Measurements from ENCODE around the gene PSMB2. TPM values are rescaled to one million over a fixed set of nuclear protein-coding genes. Genes with fewer than 3 reads are reported as not detected.

PSMB2 gene
- total and polyA plus RNA-seq, 9 donors, result 16.7 to 88.7 (median 36.9) TPM

GRCh38 chr1:35557118-35557610 lies 84.2 kb downstream of the PSMB2 start, which contains the start of gene KIAA0319L:
TSS of gene KIAA0319L (minus strand) at chr1:35557403. CDS start at chr1:35554491, 2,912 bp downstream.
- no peaks in the 10 kb centered on the region for H3K36me3 ChIP-seq
- no peaks in the 10 kb centered on the region for H3K9me3 ChIP-seq
- intact Hi-C loops (cut with DNase I), result no loop called here
- no peaks in the 10 kb centered on the region for H3K27me3 ChIP-seq
- 0 to 3% (median 1%) methylated on average over 29 to 39 of the region's 39 CpGs for whole genome bisulfite sequencing, 3 donors
- peak in 4 of 5 donors; percentile 87 to 92 (median 88) for DNase-seq
- peak in 1 of 3 donors; percentile 8 for TF ChIP-seq CTCF (IDR thresholded peaks at IDR 0.05)
- peak; percentile 76 for TF ChIP-seq POLR2A (IDR thresholded peaks at IDR 0.05)
- no peak for TF ChIP-seq EP300 (IDR thresholded peaks at IDR 0.05)
- peak within 1 kb of the TSS; percentile 93 to 95 for H3K27ac ChIP-seq
- peaks cover 6% of the 10 kb centered on the region for H3K4me1 ChIP-seq (ENCODE audit: insufficient read depth)
- H3K4me3 ChIP-seq, result peak within 1 kb of the TSS; percentile 98

- 0 to 2% (median 1%) methylated on average over 17 of the region's 17 CpGs for WGBS, 3 donors
- Histone ChIP-seq H3K4me1 (ENCODE audit: insufficient read depth) (peaks cover 6% of the 10 kb centered on the region), H3K4me3 (peak overlapping the region; percentile 98), H3K9me3 (no peaks in the 10 kb centered on the region), H3K27ac (peak overlapping the region; percentile 93 to 95), H3K36me3 (no peaks in the 10 kb centered on the region), H3K27me3 (no peaks in the 10 kb centered on the region)
- DNase-seq, result no peak
- TF ChIP-seq CTCF (IDR thresholded peaks at IDR 0.05) (no peak), EP300 (IDR thresholded peaks at IDR 0.05) (no peak), POLR2A (IDR thresholded peaks at IDR 0.05) (no peak)
- intact Hi-C loops (cut with DNase I), result no loop called here
These were observed 84.7 kb downstream of the PSMB2 start for GRCh38 chr1:35556484-35557117.

DNA sequence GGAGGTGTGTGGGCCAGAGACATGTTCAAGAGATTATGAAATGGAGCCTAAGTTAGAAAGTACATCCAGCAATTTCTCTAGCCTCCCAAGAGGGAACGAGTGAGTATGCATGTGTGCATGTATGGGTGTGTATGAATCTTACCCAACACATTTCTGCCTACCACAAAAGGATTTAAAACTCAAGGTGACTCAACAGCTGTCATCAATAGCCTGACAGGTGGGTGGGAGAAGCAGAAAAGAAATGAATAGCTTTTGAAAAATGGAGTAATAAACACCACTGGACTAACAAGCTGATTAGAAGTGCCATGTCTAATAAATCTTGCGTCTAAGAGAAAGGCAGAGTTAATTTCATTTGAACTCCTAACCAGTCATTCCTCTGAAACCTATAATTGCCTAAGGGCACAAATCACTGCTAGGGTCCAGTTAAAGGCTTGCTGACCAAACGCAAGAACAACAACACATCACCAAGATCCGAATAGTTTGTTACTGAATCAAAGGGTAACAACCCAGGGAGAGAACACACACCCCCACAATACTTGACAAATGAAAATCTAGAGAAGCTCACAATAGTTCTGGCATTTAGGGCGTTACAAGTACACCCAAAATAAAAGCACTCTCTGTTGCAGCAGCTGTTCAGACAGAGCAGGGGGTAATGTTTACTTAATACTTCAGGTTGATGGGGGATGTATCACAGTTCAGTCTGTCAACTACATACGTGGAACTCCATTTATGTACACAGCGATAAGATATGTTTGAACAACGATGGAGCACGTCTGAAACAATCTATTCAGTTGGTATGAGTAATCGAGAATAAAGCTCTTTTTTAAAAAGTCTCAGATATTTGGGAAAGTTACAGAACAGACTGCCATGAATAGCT lies 85.5 kb downstream of the PSMB2 start:
- Histone ChIP-seq H3K9me3 (no peaks in the 10 kb centered on the region), H3K27me3 (no peaks in the 10 kb centered on the region), H3K4me3 (peak overlapping the region; percentile 98), H3K36me3 (no peaks in the 10 kb centered on the region), H3K27ac (no peak overlapping the region), H3K4me1 (ENCODE audit: insufficient read depth) (peaks cover 5% of the 10 kb centered on the region)
- no peak for TF ChIP-seq EP300 (IDR thresholded peaks at IDR 0.05)
- TF ChIP-seq CTCF (IDR thresholded peaks at IDR 0.05), result no peak
- no peak for TF ChIP-seq POLR2A (IDR thresholded peaks at IDR 0.05)
- intact Hi-C loops (cut with DNase I), result no loop called here
- WGBS, 3 donors, result 10 to 25% (median 16%) methylated on average over 10 of the region's 10 CpGs
- no peak for DNase-seq

DNA sequence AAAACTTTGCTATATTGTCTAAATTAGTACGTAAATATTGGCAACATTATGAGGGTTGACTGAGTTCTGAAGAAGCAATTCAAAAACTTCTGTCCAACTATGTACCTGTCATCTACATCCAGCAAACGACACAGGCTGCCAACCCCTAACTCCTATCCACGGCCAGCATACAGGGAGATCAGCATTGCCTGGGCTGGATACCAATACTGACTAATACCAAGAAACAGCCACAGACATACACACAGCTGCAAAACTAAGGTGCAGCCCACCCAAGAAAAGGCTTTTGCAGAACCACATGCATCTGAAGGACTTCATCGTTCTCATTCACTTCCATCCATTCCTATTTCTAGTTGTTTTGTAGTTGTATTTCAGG lies 86.1 kb downstream of the PSMB2 start:
- peaks cover 2% of the 10 kb centered on the region for H3K4me1 ChIP-seq (ENCODE audit: insufficient read depth)
- TF ChIP-seq EP300 (IDR thresholded peaks at IDR 0.05) (no peak), CTCF (IDR thresholded peaks at IDR 0.05) (no peak), POLR2A (IDR thresholded peaks at IDR 0.05) (no peak)
- no peak overlapping the region for H3K4me3 ChIP-seq
- 57% methylated on average over 4 of the region's 4 CpGs for WGBS, 3 donors
- intact Hi-C loops (cut with DNase I), result no loop called here
- DNase-seq, result no peak
- H3K27ac ChIP-seq, result no peak overlapping the region
- no peaks in the 10 kb centered on the region for H3K27me3 ChIP-seq
- H3K9me3 ChIP-seq, result no peaks in the 10 kb centered on the region
- no peaks in the 10 kb centered on the region for H3K36me3 ChIP-seq

Measured in ovary (tissue), 9 donors.